GM06990 (cell line): Measurements from ENCODE around the gene NLGN4X.

Experiments used
- DNase-seq: peaks from one replicate; pipeline ENCODE4 v3.0.0-alpha.2; 2011; ENCODE audit not compliant: insufficient read length; ENCODE audit errors: extremely low read depth
- H3K27me3 ChIP-seq: replicated peaks from 2 replicates; pipeline ENCODE4 v1.6.0; 2011; ENCODE audit warnings: low read length; ENCODE audit not compliant: control insufficient read depth, insufficient read depth
- H3K36me3 ChIP-seq: 2 replicates; pipeline ENCODE4 v1.5.1; 2011; ENCODE audit warnings: low read length; ENCODE audit not compliant: control insufficient read depth, insufficient read depth
- H3K4me3 ChIP-seq: replicated peaks from 2 replicates; pipeline ENCODE4 v1.5.1; 2011; ENCODE audit warnings: low read depth, mild to moderate bottlenecking, control low read depth, low read length
- TF ChIP-seq, protein P1 (sequence below): IDR thresholded peaks from 2 replicates; pipeline ENCODE4 v1.5.1; 2011; ENCODE audit warnings: low read length, control low read depth, mild to moderate bottlenecking, inconsistent platforms; ENCODE audit not compliant: insufficient read depth, poor library complexity, severe bottlenecking

Gene NLGN4X

DNA sequence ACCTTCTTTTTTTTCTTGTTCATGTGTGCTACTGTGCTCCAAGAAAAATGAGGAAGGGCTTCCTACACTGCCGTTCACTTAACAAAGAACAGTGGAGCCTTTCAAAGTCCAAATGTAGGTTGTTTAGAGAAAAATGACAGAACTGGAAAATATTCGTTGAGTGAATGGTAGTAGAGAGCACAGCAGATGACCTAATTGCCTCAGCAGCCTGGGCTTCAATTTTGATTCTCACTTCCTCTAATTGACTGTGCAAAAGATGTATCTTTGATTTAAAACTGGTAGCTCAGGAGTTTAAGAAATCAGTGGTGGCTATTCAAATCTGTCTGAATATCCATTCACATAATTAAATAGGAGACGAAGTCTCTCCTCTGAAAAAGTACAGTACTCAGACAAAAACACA, 5.2 kb downstream of the NLGN4X start:
- TF ChIP-seq, protein P1, sequence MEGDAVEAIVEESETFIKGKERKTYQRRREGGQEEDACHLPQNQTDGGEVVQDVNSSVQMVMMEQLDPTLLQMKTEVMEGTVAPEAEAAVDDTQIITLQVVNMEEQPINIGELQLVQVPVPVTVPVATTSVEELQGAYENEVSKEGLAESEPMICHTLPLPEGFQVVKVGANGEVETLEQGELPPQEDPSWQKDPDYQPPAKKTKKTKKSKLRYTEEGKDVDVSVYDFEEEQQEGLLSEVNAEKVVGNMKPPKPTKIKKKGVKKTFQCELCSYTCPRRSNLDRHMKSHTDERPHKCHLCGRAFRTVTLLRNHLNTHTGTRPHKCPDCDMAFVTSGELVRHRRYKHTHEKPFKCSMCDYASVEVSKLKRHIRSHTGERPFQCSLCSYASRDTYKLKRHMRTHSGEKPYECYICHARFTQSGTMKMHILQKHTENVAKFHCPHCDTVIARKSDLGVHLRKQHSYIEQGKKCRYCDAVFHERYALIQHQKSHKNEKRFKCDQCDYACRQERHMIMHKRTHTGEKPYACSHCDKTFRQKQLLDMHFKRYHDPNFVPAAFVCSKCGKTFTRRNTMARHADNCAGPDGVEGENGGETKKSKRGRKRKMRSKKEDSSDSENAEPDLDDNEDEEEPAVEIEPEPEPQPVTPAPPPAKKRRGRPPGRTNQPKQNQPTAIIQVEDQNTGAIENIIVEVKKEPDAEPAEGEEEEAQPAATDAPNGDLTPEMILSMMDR = no peak
- Histone ChIP-seq H3K27me3 (no peaks in the 10 kb centered on the region), H3K36me3 (no peaks in the 10 kb centered on the region), H3K4me3 (no peak overlapping the region)
- DNase-seq = no peak

DNA sequence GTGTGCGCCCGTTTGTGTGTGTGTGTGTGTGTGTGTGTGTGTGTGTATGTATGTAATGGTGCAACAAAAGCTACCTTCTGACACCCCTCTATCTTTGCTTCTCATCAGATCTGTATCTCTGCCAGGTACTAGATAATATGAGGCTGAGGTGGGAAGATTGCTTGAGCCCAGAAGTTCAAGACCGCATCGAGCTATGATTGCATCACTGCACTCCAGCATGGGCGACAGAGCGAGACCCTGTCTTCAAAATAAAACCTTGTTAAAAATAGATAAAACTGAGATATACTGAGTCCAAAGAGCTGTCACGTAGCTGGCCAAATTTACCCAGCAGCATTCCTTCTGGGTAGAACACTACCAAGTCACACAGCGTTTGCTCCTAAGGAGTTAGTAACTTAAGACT, 18.4 kb downstream of the NLGN4X start:
- DNase-seq = no peak
- TF ChIP-seq, protein P1 = no peak
- no peaks in the 10 kb centered on the region for H3K36me3 ChIP-seq
- H3K4me3 ChIP-seq = no peak overlapping the region
- H3K27me3 ChIP-seq = no peaks in the 10 kb centered on the region

DNA sequence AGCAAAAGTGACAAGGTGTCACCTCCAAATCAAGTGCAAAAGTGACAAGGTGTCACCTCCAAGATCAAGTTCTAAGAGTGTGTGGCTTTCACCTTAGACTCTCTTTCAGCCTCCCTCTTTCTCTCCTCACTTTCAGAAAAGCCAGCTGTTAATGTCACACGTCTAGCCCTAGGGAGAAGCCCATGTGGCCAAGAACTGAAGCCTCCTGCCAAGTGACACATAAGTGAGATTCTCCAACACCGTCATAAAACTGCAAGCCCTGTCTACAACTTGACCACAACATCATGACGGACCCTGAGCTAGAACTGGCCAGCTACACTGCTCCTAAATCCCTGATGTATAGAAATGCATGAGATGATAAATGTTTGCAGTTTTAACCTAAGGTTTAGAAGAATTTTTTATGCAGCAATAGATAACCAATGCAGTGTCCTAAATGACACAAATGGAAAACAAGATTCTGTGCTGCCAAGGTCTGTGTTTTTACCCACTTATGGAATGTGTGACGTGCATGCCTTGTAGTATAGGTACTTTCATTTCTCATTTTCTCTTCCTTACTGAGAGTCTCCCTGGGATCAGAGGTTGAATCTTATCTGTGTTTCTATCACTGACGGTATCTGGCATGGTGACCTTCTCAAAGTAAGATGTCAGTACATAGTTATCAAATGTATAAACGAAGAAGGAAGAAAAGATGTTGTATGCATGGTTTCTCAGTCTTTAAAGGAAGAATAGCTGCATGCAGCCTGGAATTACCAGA, 25.0 kb downstream of the NLGN4X start:
- Histone ChIP-seq H3K4me3 (no peak overlapping the region), H3K27me3 (no peaks in the 10 kb centered on the region), H3K36me3 (no peaks in the 10 kb centered on the region)
- no peak for DNase-seq
- TF ChIP-seq, protein P1 = no peak

DNA sequence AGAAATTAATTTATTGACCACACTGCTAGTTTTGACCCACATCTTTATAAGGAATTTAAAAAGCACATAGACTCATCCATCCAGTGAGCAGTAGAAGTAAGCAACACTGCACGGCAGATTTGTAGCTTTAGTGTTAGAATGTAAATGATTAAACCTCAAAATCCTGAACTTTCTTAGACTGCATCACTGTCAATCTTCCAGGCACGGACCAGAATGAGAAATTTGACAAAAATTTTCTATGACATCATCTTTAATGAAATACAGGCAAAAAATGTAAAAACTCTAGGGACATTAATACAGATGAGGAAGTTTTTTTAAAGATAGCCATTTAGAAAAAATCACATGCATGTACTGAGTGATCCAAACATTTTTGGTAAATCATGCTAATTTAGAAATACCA, 29.2 kb downstream of the NLGN4X start:
- no peak for DNase-seq
- no peaks in the 10 kb centered on the region for H3K27me3 ChIP-seq
- TF ChIP-seq, protein P1 = no peak

DNA sequence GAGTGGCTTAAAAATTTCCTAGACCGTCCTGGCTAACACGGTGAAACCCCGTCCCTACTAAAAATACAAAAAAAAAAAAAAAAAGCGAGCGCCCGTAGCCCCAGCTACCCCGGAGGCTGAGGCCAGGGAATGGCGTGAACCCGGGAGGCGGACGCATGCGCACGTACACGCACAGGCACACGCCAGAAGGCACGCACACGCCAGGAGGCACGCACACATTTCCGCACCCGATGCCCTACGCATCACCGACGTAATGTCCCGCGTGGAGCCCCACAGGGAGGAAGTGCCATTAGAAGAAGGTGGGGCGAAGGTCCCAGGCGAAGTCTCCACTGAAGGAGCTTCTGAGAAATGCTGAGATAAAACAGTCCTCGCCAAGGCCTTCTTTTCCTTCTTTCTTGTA, 41.4 kb downstream of the NLGN4X start:
- TF ChIP-seq, protein P1 = no peak
- DNase-seq = no peak
- Histone ChIP-seq H3K27me3 (no peaks in the 10 kb centered on the region), H3K36me3 (no peaks in the 10 kb centered on the region), H3K4me3 (no peak overlapping the region)

More for the DNA sequence above, 29.2 kb downstream of the NLGN4X start:
- Histone ChIP-seq H3K4me3 (no peak overlapping the region), H3K36me3 (no peaks in the 10 kb centered on the region)
